Endothelial cell of umbilical vein (primary cell): ENCODE measurements around the gene DMD. TPM values are rescaled to one million over a fixed set of nuclear protein-coding genes. Genes with fewer than 3 reads are reported as not detected.

Source experiments
- BruUV-seq: library from RNA; stranded (reverse); fragments of 400-500 nt; replicated peaks from 2 replicates; lab custom pipeline; 2021; lab: Mats Ljungman, UMichigan
- CTCF ChIA-PET: fragments of 300-600, 350-600 bp; sonication (Branson Sonifier 250); formaldehyde crosslinking; loops from one replicate; lab custom pipeline; 2021; ENCODE audit warnings: antibody characterized with exemption, inconsistent platforms; lab: Charles Lee
- POLR2A ChIA-PET: fragments of 300-600, 350-600 bp; sonication (Branson Sonifier 250); formaldehyde crosslinking; loops from one replicate; lab custom pipeline; 2021; ENCODE audit warnings: antibody characterized with exemption, inconsistent platforms; lab: Charles Lee
- DNase-seq: peaks from one replicate; pipeline ENCODE4 v3.0.0-alpha.2; 2011; ENCODE audit warnings: low read depth, low spot score
- FAIRE-seq: peaks from 2 replicates; lab custom pipeline; 2011; peaks lifted over from hg19 to GRCh38; lab: Jason Lieb, UNC
- H2AFZ ChIP-seq: 2 replicates; pipeline ENCODE4 v1.6.0; 2012; ENCODE audit warnings: low read depth, low read length, control low read depth, inconsistent platforms
- H3K27ac ChIP-seq: 2 replicates; pipeline ENCODE4 v1.5.1; 2011; ENCODE audit warnings: low read depth, mild to moderate bottlenecking, control low read depth, low read length, moderate library complexity; ENCODE audit not compliant: insufficient read depth
- H3K27me3 ChIP-seq, 2 experiments: 2 replicates each; pipeline versions ENCODE4 v1.6.0 to v1.6.1; 2011; ENCODE audit warnings: low read length in 2 of 2, mixed read lengths in 1 of 2; ENCODE audit not compliant: control insufficient read depth in 2 of 2, insufficient read depth in 2 of 2
- H3K36me3 ChIP-seq, 2 experiments: 2 replicates in 1 of 2; 3 replicates in 1 of 2; pipeline ENCODE4 v1.5.1; 2011; ENCODE audit warnings: low read length in 2 of 2, mild to moderate bottlenecking in 1 of 2, moderate library complexity in 1 of 2; ENCODE audit not compliant: control insufficient read depth in 2 of 2, insufficient read depth in 2 of 2; ENCODE audit errors: extremely low read depth in 1 of 2
- H3K4me1 ChIP-seq: 3 replicates; pipeline ENCODE4 v1.5.1; 2011; ENCODE audit warnings: mild to moderate bottlenecking, low read length; ENCODE audit not compliant: control insufficient read depth, insufficient read depth; ENCODE audit errors: extremely low read depth
- H3K4me2 ChIP-seq: 2 replicates; pipeline ENCODE4 v1.6.1; 2011; ENCODE audit warnings: low read length, control low read depth, mixed read lengths; ENCODE audit not compliant: insufficient read depth
- H3K4me3 ChIP-seq, 3 experiments: fragments of 200-600 bp in 1 of 3; sonication (generic), shearing (Covaris generic) in 1 of 3; replicated peaks in 1 of 3; 2 replicates each; pipeline ENCODE4 v1.5.1; 2011 to 2016; ENCODE audit warnings: control low read depth in 3 of 3, low read length in 3 of 3, mild to moderate bottlenecking in 2 of 3, inconsistent platforms in 1 of 3, low read depth in 1 of 3, moderate library complexity in 1 of 3; ENCODE audit not compliant: insufficient read depth in 1 of 3
- H3K79me2 ChIP-seq: 2 replicates; pipeline ENCODE4 v1.6.0; 2012; ENCODE audit warnings: low read length, inconsistent platforms; ENCODE audit not compliant: control insufficient read depth, insufficient read depth
- H3K9ac ChIP-seq: replicated peaks from 2 replicates; pipeline ENCODE3; 2011; ENCODE audit warnings: low read length, control low read depth; ENCODE audit not compliant: insufficient read depth; ENCODE audit errors: extremely low read depth
- H3K9me1 ChIP-seq: replicated peaks from 3 replicates; pipeline ENCODE4 v1.6.0; 2011; ENCODE audit warnings: mild to moderate bottlenecking, low read length; ENCODE audit not compliant: control insufficient read depth, insufficient read depth; ENCODE audit errors: extremely low read depth
- H3K9me3 ChIP-seq: replicated peaks from 2 replicates; pipeline ENCODE4 v1.5.1; 2012; ENCODE audit warnings: low read length, inconsistent platforms; ENCODE audit not compliant: control insufficient read depth, insufficient read depth
- H4K20me1 ChIP-seq: replicated peaks from 2 replicates; pipeline ENCODE3; 2011; ENCODE audit warnings: mild to moderate bottlenecking, low read length; ENCODE audit not compliant: control insufficient read depth, insufficient read depth; ENCODE audit errors: extremely low read depth
- EZH2 ChIP-seq: IDR thresholded peaks from 2 replicates; pipeline ENCODE4 v1.6.1; 2012; ENCODE audit warnings: borderline replicate concordance, low read depth, mild to moderate bottlenecking, moderate library complexity, low read length, inconsistent platforms; ENCODE audit not compliant: severe bottlenecking
- FOS ChIP-seq: IDR thresholded peaks from 2 replicates; pipeline ENCODE4 v1.6.1; 2011; ENCODE audit warnings: mild to moderate bottlenecking, low read length, moderate library complexity, borderline replicate concordance; ENCODE audit not compliant: insufficient read depth
- GATA2 ChIP-seq: IDR thresholded peaks from 2 replicates; pipeline ENCODE4 v1.7.0; 2011; ENCODE audit warnings: low read depth, mild to moderate bottlenecking, moderate library complexity, mixed read lengths, low read length; ENCODE audit not compliant: insufficient read length, insufficient read depth
- JUN ChIP-seq: IDR thresholded peaks from 2 replicates; pipeline ENCODE4 v1.6.1; 2011; ENCODE audit warnings: borderline replicate concordance, low read depth; ENCODE audit not compliant: insufficient read length, insufficient read depth
- MYC ChIP-seq: IDR thresholded peaks from one replicate; pipeline ENCODE4 v1.6.1; 2011; ENCODE audit warnings: mild to moderate bottlenecking, low read depth, low read length
- POLR2A ChIP-seq: IDR thresholded peaks from 2 replicates; pipeline ENCODE4 v1.6.1; 2012; ENCODE audit warnings: low read depth, mild to moderate bottlenecking, control low read depth, low read length
- POLR2AphosphoS5 ChIP-seq: IDR thresholded peaks from 2 replicates; pipeline ENCODE4 v1.6.1; 2012; ENCODE audit warnings: low read depth, mild to moderate bottlenecking, control low read depth, low read length, moderate library complexity; ENCODE audit not compliant: insufficient read depth
- dilution Hi-C: fragments of 300-500 bp; cut with MboI; formaldehyde crosslinking; loops from one replicate; pipeline ENCODE4 v1.15.0; 2019; ENCODE audit warnings: low sequenced_read_pairs; ENCODE audit not compliant: extremely low pct_ligation_motif_present
- intact Hi-C: fragments of 100-400 bp; cut with micrococcal nuclease; formaldehyde crosslinking; loops from one replicate; pipeline ENCODE4 v1.10.0; 2022
- polyA plus RNA-seq, 4 experiments: library from polyadenylated mRNA; depleted of rRNA in 3 of 4; stranded (reverse) in 3 of 4; unstranded in 1 of 4; fragments of >200 nt; gene quantifications; 2 replicates each; pipeline versions ENCODE4 v1.2.1 to v1.2.3, GENCODE V29; 2011 to 2012; ENCODE audit warnings: missing spikeins in 1 of 4
- total RNA-seq: library from RNA; stranded (reverse); gene quantifications from 2 replicates; pipeline ENCODE4 v1.2.3, GENCODE V29; 2021
- TF ChIP-seq, protein P1 (sequence below), 2 donors: IDR thresholded peaks; 1 replicate in 1 of 2; 2 replicates in 1 of 2; pipeline ENCODE4 v1.5.1; 2011; ENCODE audit warnings: low read length in 2 of 2, mild to moderate bottlenecking in 2 of 2, moderate library complexity in 2 of 2, control low read depth in 1 of 2, inconsistent platforms in 1 of 2, low read depth in 1 of 2; ENCODE audit not compliant: insufficient read depth in 1 of 2; ENCODE audit errors: extremely low read depth in 1 of 2
- TF ChIP-seq, protein P2 (sequence below): IDR thresholded peaks from 2 replicates; pipeline ENCODE4 v1.6.1; 2011; ENCODE audit not compliant: insufficient read depth, insufficient read length

The DMD gene
- total and polyA plus RNA-seq, 2 donors (not counting 3 experiments of a cell fraction or from before 2014, with no cell fraction given): 7.3 to 9.0 TPM

DNA sequence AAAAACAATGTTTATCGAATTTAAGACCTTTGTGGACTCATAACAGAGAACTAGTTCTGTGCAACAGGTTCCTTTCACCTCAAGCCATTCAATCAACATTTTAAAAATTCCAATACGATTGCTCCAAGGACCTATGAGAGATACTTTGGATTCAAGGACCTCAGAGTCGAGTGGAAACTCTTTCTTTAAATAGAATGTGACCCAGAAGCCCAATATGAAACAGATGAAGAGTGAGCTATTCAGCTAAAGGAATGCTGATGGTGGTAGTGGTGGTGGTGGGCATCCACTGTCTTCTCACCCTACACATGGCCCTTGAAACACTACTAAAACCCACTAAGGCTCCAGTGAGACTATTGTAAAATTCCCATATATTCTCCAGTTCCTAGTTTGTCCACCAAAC is 257.2 kb downstream of the DMD start:
- dilution Hi-C loops: no loop called here
- intact Hi-C loops: no loop called here
- POLR2A ChIA-PET: no interaction called here

More for the DNA sequence above, 257.2 kb downstream of the DMD start:
- Histone ChIP-seq H2AFZ (no peak overlapping the region), H3K9me3 (no peaks in the 10 kb centered on the region), H3K9ac (no peak overlapping the region), H3K4me3 (no peak overlapping the region), H3K36me3 (no peaks in the 10 kb centered on the region), H3K79me2 (no peaks in the 10 kb centered on the region), H3K4me1 (no peaks in the 10 kb centered on the region), H3K27ac (no peak overlapping the region), H3K9me1 (no peaks in the 10 kb centered on the region), H4K20me1 (no peaks in the 10 kb centered on the region), H3K4me2 (no peak overlapping the region), H3K27me3 (no peaks in the 10 kb centered on the region)
- FAIRE-seq: no peak
- CTCF ChIA-PET: no interaction called here
- TF ChIP-seq MYC (no peak), EZH2 (no peak), POLR2AphosphoS5 (no peak), POLR2A (no peak), JUN (no peak), GATA2 (no peak), FOS (no peak)
- TF ChIP-seq, protein P1, sequence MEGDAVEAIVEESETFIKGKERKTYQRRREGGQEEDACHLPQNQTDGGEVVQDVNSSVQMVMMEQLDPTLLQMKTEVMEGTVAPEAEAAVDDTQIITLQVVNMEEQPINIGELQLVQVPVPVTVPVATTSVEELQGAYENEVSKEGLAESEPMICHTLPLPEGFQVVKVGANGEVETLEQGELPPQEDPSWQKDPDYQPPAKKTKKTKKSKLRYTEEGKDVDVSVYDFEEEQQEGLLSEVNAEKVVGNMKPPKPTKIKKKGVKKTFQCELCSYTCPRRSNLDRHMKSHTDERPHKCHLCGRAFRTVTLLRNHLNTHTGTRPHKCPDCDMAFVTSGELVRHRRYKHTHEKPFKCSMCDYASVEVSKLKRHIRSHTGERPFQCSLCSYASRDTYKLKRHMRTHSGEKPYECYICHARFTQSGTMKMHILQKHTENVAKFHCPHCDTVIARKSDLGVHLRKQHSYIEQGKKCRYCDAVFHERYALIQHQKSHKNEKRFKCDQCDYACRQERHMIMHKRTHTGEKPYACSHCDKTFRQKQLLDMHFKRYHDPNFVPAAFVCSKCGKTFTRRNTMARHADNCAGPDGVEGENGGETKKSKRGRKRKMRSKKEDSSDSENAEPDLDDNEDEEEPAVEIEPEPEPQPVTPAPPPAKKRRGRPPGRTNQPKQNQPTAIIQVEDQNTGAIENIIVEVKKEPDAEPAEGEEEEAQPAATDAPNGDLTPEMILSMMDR (IDR thresholded peaks at IDR 0.05; ENCODE audit: extremely low read depth in 1 of 2, insufficient read depth in 1 of 2, low read depth in 1 of 2, low read length in 2 of 2): no peak
- TF ChIP-seq, protein P2, sequence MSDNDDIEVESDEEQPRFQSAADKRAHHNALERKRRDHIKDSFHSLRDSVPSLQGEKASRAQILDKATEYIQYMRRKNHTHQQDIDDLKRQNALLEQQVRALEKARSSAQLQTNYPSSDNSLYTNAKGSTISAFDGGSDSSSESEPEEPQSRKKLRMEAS: no peak
- no TSS peak for BruUV-seq
- no peak for DNase-seq
